ENCODE data around the gene UBE2O.

Gene UBE2O

GRCh38 chr17:76442341-76443338 is 10.3 kb downstream of the UBE2O start:
- H3K79me2 ChIP-seq (ENCODE audit: control insufficient read depth, insufficient read depth, low read length, poor library complexity), result no peaks in the 10 kb centered on the region
- H3K36me3 ChIP-seq (ENCODE audit: control insufficient read depth in 1 of 2, insufficient read depth in 2 of 2, low read length in 2 of 2), result no peaks in the 10 kb centered on the region
- peaks cover 9 to 14% of the 10 kb centered on the region in 2 experiments for H3K4me1 ChIP-seq (ENCODE audit: control insufficient read depth in 1 of 2, insufficient read depth in 2 of 2, low read length in 2 of 2)
- H3K4me2 ChIP-seq (ENCODE audit: low read length), result no peak overlapping the region
- H2BK12ac ChIP-seq (ENCODE audit: low read length), result no peak overlapping the region
- no peak overlapping the region for H4K91ac ChIP-seq (ENCODE audit: low read depth, low read length)
- no peak overlapping the region for H2AK5ac ChIP-seq (ENCODE audit: low read length)
- WGBS (ENCODE audit: extremely low coverage, insufficient coverage, insufficient read length), result no CpG with 5 or more reads among the region's 8 CpGs
- no peak overlapping the region for H2AFZ ChIP-seq (ENCODE audit: insufficient read depth, low read length, poor library complexity)
- H2BK120ac ChIP-seq (ENCODE audit: insufficient read depth, low read length, poor library complexity), result no peak overlapping the region
- H3K9me3 ChIP-seq (ENCODE audit: insufficient read depth, low read depth, low read length), result no peaks in the 10 kb centered on the region
- no peak overlapping the region for H4K12ac ChIP-seq (ENCODE audit: low read depth, low read length)
- peak overlapping the region; percentile 2 for H3K4ac ChIP-seq (ENCODE audit: low read depth, low read length)
- H3K79me1 ChIP-seq (ENCODE audit: low read length), result no peaks in the 10 kb centered on the region
- no peak overlapping the region for H3K18ac ChIP-seq (ENCODE audit: low read length)
- no peak for DNase-seq
- H3K9ac ChIP-seq (ENCODE audit: low read length), result no peak overlapping the region
- H3K14ac ChIP-seq (ENCODE audit: low read length), result no peak overlapping the region
- H2BK5ac ChIP-seq (ENCODE audit: low read depth, low read length, poor library complexity), result no peak overlapping the region
- H4K8ac ChIP-seq (ENCODE audit: low read depth, low read length), result no peak overlapping the region
- no peak overlapping the region for H3K27ac ChIP-seq (ENCODE audit: low read depth, low read length)
- no peaks in the 10 kb centered on the region for H3K27me3 ChIP-seq (ENCODE audit: insufficient read depth, low read length)
- no peak overlapping the region for H3K23ac ChIP-seq (ENCODE audit: low read length)
- H3K4me3 ChIP-seq (ENCODE audit: low read depth, low read length), result no peak overlapping the region

- H3K14ac ChIP-seq (ENCODE audit: low read length), result no peak overlapping the region
- no peak overlapping the region for H4K91ac ChIP-seq (ENCODE audit: low read depth, low read length)
- no peak overlapping the region for H3K9ac ChIP-seq (ENCODE audit: low read length)
- no peaks in the 10 kb centered on the region for H3K79me1 ChIP-seq (ENCODE audit: low read length)
- no peak overlapping the region for H4K8ac ChIP-seq (ENCODE audit: low read depth, low read length)
- no peak overlapping the region for H3K18ac ChIP-seq (ENCODE audit: low read length)
- H2BK5ac ChIP-seq (ENCODE audit: low read depth, low read length, poor library complexity), result no peak overlapping the region
- H2BK120ac ChIP-seq (ENCODE audit: insufficient read depth, low read length, poor library complexity), result no peak overlapping the region
- H3K27me3 ChIP-seq (ENCODE audit: insufficient read depth, low read length), result no peaks in the 10 kb centered on the region
- no peak overlapping the region for H4K12ac ChIP-seq (ENCODE audit: low read depth, low read length)
- no peak overlapping the region for H3K4me2 ChIP-seq (ENCODE audit: low read length)
- H3K4me1 ChIP-seq (ENCODE audit: control insufficient read depth in 1 of 2, insufficient read depth in 2 of 2, low read length in 2 of 2), result peaks cover 8 to 12% of the 10 kb centered on the region in 2 experiments
- H2BK12ac ChIP-seq (ENCODE audit: low read length), result no peak overlapping the region
- H3K79me2 ChIP-seq (ENCODE audit: control insufficient read depth, insufficient read depth, low read length, poor library complexity), result no peaks in the 10 kb centered on the region
- H3K27ac ChIP-seq (ENCODE audit: low read depth, low read length), result no peak overlapping the region
- H2AK5ac ChIP-seq (ENCODE audit: low read length), result no peak overlapping the region
- WGBS (ENCODE audit: extremely low coverage, insufficient coverage, insufficient read length), result no CpG with 5 or more reads among the region's 13 CpGs
- no peak for DNase-seq
- peak overlapping the region; percentile 37 for H3K4ac ChIP-seq (ENCODE audit: low read depth, low read length)
- no peak overlapping the region for H2AFZ ChIP-seq (ENCODE audit: insufficient read depth, low read length, poor library complexity)
- H3K4me3 ChIP-seq (ENCODE audit: low read depth, low read length), result no peak overlapping the region
- H3K36me3 ChIP-seq (ENCODE audit: control insufficient read depth in 1 of 2, insufficient read depth in 2 of 2, low read length in 2 of 2), result no peaks in the 10 kb centered on the region
- no peaks in the 10 kb centered on the region for H3K9me3 ChIP-seq (ENCODE audit: insufficient read depth, low read depth, low read length)
- H3K23ac ChIP-seq (ENCODE audit: low read length), result no peak overlapping the region
These were observed 11.1 kb downstream of the UBE2O start for GRCh38 chr17:76441686-76442340.

- peaks cover 0 to 7% of the 10 kb centered on the region in 2 experiments for H3K4me1 ChIP-seq (ENCODE audit: control insufficient read depth in 1 of 2, insufficient read depth in 2 of 2, low read length in 2 of 2)
- H2AK5ac ChIP-seq (ENCODE audit: low read length), result no peak overlapping the region
- H3K23ac ChIP-seq (ENCODE audit: low read length), result no peak overlapping the region
- H3K9ac ChIP-seq (ENCODE audit: low read length), result no peak overlapping the region
- no peak overlapping the region for H3K4me2 ChIP-seq (ENCODE audit: low read length)
- no peak overlapping the region for H4K12ac ChIP-seq (ENCODE audit: low read depth, low read length)
- DNase-seq, result no peak
- H3K36me3 ChIP-seq (ENCODE audit: control insufficient read depth in 1 of 2, insufficient read depth in 2 of 2, low read length in 2 of 2), result no peaks in the 10 kb centered on the region
- no peak overlapping the region for H3K4ac ChIP-seq (ENCODE audit: low read depth, low read length)
- H3K27me3 ChIP-seq (ENCODE audit: insufficient read depth, low read length), result no peaks in the 10 kb centered on the region
- H2BK120ac ChIP-seq (ENCODE audit: insufficient read depth, low read length, poor library complexity), result no peak overlapping the region
- no peak overlapping the region for H3K14ac ChIP-seq (ENCODE audit: low read length)
- no CpG with 5 or more reads among the region's 2 CpGs for WGBS (ENCODE audit: extremely low coverage, insufficient coverage, insufficient read length)
- H3K79me1 ChIP-seq (ENCODE audit: low read length), result no peaks in the 10 kb centered on the region
- no peak overlapping the region for H2BK12ac ChIP-seq (ENCODE audit: low read length)
- H3K18ac ChIP-seq (ENCODE audit: low read length), result no peak overlapping the region
- H4K8ac ChIP-seq (ENCODE audit: low read depth, low read length), result no peak overlapping the region
- H3K79me2 ChIP-seq (ENCODE audit: control insufficient read depth, insufficient read depth, low read length, poor library complexity), result peaks cover 2% of the 10 kb centered on the region
- no peak overlapping the region for H3K4me3 ChIP-seq (ENCODE audit: low read depth, low read length)
- H3K27ac ChIP-seq (ENCODE audit: low read depth, low read length), result no peak overlapping the region
- H4K91ac ChIP-seq (ENCODE audit: low read depth, low read length), result no peak overlapping the region
- no peak overlapping the region for H2AFZ ChIP-seq (ENCODE audit: insufficient read depth, low read length, poor library complexity)
- no peaks in the 10 kb centered on the region for H3K9me3 ChIP-seq (ENCODE audit: insufficient read depth, low read depth, low read length)
- H2BK5ac ChIP-seq (ENCODE audit: low read depth, low read length, poor library complexity), result no peak overlapping the region
These were observed 12.1 kb downstream of the UBE2O start for GRCh38 chr17:76440751-76441362.

GRCh38 chr17:76439314-76439928 is 13.5 kb downstream of the UBE2O start:
- Histone ChIP-seq H3K79me1 (ENCODE audit: low read length) (no peaks in the 10 kb centered on the region), H3K18ac (ENCODE audit: low read length) (no peak overlapping the region), H4K8ac (ENCODE audit: low read depth, low read length) (no peak overlapping the region), H3K4me2 (ENCODE audit: low read length) (no peak overlapping the region), H3K9ac (ENCODE audit: low read length) (no peak overlapping the region), H3K4me1 (ENCODE audit: control insufficient read depth in 1 of 2, insufficient read depth in 2 of 2, low read length in 2 of 2) (peaks cover 0 to 3% of the 10 kb centered on the region in 2 experiments), H3K14ac (ENCODE audit: low read length) (no peak overlapping the region), H3K27me3 (ENCODE audit: insufficient read depth, low read length) (no peaks in the 10 kb centered on the region), H2AK5ac (ENCODE audit: low read length) (no peak overlapping the region), H3K79me2 (ENCODE audit: control insufficient read depth, insufficient read depth, low read length, poor library complexity) (peaks cover 2% of the 10 kb centered on the region), H2BK5ac (ENCODE audit: low read depth, low read length, poor library complexity) (no peak overlapping the region), H3K4me3 (ENCODE audit: low read depth, low read length) (no peak overlapping the region), H3K36me3 (ENCODE audit: control insufficient read depth in 1 of 2, insufficient read depth in 2 of 2, low read length in 2 of 2) (no peaks in the 10 kb centered on the region), H4K12ac (ENCODE audit: low read depth, low read length) (no peak overlapping the region), H3K4ac (ENCODE audit: low read depth, low read length) (no peak overlapping the region), H3K23ac (ENCODE audit: low read length) (no peak overlapping the region), H3K9me3 (ENCODE audit: insufficient read depth, low read depth, low read length) (peaks cover 5% of the 10 kb centered on the region), H2AFZ (ENCODE audit: insufficient read depth, low read length, poor library complexity) (no peak overlapping the region), H2BK12ac (ENCODE audit: low read length) (no peak overlapping the region), H2BK120ac (ENCODE audit: insufficient read depth, low read length, poor library complexity) (no peak overlapping the region), H3K27ac (ENCODE audit: low read depth, low read length) (no peak overlapping the region), H4K91ac (ENCODE audit: low read depth, low read length) (no peak overlapping the region)
- DNase-seq, result no peak
- no CpG with 5 or more reads among the region's 6 CpGs for WGBS (ENCODE audit: extremely low coverage, insufficient coverage, insufficient read length)
